Endothelial cell of umbilical vein (primary cell): ENCODE data around the gene ABCG4.

ENCODE experiments used
- CTCF ChIP-seq, 2 donors: IDR thresholded peaks; 1 replicate in 1 of 2; 2 replicates in 1 of 2; pipeline ENCODE4 v1.5.1; 2011; ENCODE audit warnings: low read length in 2 of 2, mild to moderate bottlenecking in 2 of 2, moderate library complexity in 2 of 2, control low read depth in 1 of 2, inconsistent platforms in 1 of 2, low read depth in 1 of 2; ENCODE audit not compliant: insufficient read depth in 1 of 2; ENCODE audit errors: extremely low read depth in 1 of 2
- EZH2 ChIP-seq: IDR thresholded peaks from 2 replicates; pipeline ENCODE4 v1.6.1; 2012; ENCODE audit warnings: borderline replicate concordance, low read depth, mild to moderate bottlenecking, moderate library complexity, low read length, inconsistent platforms; ENCODE audit not compliant: severe bottlenecking
- FOS ChIP-seq: IDR thresholded peaks from 2 replicates; pipeline ENCODE4 v1.6.1; 2011; ENCODE audit warnings: mild to moderate bottlenecking, low read length, moderate library complexity, borderline replicate concordance; ENCODE audit not compliant: insufficient read depth
- JUN ChIP-seq: IDR thresholded peaks from 2 replicates; pipeline ENCODE4 v1.6.1; 2011; ENCODE audit warnings: borderline replicate concordance, low read depth; ENCODE audit not compliant: insufficient read length, insufficient read depth
- MAX ChIP-seq: IDR thresholded peaks from 2 replicates; pipeline ENCODE4 v1.6.1; 2011; ENCODE audit not compliant: insufficient read depth, insufficient read length
- MYC ChIP-seq: IDR thresholded peaks from one replicate; pipeline ENCODE4 v1.6.1; 2011; ENCODE audit warnings: mild to moderate bottlenecking, low read depth, low read length
- POLR2A ChIP-seq: IDR thresholded peaks from 2 replicates; pipeline ENCODE4 v1.6.1; 2012; ENCODE audit warnings: low read depth, mild to moderate bottlenecking, control low read depth, low read length
- POLR2AphosphoS5 ChIP-seq: IDR thresholded peaks from 2 replicates; pipeline ENCODE4 v1.6.1; 2012; ENCODE audit warnings: low read depth, mild to moderate bottlenecking, control low read depth, low read length, moderate library complexity; ENCODE audit not compliant: insufficient read depth

DNA sequence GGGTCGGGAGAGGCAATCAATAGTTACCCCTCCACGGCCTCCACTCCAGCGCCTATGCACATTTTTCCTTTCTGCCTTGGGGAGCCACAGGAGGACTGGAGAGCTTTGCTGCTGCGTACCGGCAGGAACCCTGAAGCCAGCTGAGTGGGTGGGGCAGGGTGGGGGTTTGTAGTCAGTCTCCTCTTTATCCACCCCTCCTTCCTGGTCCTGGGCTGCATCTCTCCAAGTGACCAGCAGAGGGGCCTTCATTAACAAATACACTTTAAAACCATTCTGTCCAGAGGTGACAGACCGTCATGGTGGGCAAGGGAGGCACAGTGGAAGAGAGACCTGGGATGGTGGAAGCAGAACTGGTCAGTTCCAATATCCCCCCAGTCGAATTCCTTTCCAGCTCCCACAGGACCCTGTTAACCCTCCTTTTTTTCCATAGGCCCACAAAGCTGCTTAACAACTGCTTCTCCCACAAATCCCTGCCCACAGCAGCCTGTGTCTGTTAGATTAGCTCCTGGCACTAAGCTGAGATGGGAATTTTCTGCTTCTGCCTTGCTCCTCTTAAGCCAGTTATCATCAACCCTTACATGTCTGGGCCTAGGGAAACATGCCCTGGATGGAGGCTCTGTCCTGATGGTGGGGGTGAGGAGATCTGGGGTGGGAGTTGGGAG lies 3.9 kb upstream of the ABCG4 start:
- TF ChIP-seq EZH2 (no peak), CTCF (IDR thresholded peaks at IDR 0.05; ENCODE audit: extremely low read depth in 1 of 2, insufficient read depth in 1 of 2, low read depth in 1 of 2, low read length in 2 of 2) (peak; percentile 43 to 75), POLR2AphosphoS5 (no peak), POLR2A (no peak), JUN (no peak), MAX (no peak), FOS (no peak), MYC (no peak)
